GM21528 (cell line): Measurements from ENCODE around the gene AMPD1.
A peak's percentile ranks its signal among the peaks of the same experiment; 100 is the strongest.

Experiments
- ATAC-seq: cut with Tn5 transposase; IDR thresholded peaks from one replicate; pipeline ENCODE4 v1.9.1; 2021; ENCODE audit warnings: mild to moderate bottlenecking, moderate library complexity; ENCODE audit not compliant: unreplicated experiment, low FRiP score

AMPD1 gene

DNA sequence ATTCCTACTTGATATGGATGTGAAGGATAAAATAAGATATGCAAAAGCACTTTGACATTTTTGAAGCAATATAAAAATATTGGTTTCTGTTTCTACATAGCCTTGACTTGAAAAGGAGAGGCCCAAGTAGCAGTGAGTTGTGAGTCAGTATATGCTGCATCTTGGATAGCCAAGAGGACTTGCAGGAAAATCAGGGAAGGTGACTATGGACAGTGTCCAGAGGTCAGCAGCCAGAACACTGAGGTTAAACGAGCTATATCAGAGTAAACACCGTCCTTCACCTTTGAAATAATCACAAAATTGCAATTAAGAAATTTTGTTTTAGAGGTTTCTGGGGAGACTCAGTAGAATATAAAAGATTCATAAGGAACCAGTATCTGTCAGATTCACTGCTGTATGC lies 6.6 kb upstream of the AMPD1 start:
- ATAC-seq = no peak

DNA sequence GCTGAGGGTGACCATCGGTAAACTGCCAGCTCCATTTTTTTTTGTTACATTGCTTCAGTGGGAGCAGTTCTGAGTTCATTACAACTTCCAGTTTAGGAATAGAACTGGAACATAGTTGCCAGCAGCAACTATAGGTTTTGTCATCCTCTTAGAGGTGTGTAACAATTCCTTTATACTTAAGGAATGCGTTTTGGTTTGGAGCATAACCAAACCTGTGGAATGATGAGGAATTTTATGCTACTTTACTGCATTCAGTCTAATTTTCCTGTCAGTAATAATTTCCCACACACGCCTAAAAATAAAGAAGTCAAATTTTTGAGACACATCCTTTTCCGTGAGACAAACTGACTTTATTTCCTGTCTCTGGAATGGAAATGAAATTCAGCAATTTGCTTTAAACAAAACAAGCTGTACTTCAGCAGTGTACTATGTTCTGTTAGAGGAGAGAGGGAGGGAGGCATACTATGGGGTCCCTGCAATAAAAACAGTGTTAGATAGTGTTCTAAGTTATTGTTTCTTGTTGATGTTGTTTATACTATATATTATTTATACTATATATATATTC lies 4.8 kb upstream of the AMPD1 start:
- no peak for ATAC-seq

DNA sequence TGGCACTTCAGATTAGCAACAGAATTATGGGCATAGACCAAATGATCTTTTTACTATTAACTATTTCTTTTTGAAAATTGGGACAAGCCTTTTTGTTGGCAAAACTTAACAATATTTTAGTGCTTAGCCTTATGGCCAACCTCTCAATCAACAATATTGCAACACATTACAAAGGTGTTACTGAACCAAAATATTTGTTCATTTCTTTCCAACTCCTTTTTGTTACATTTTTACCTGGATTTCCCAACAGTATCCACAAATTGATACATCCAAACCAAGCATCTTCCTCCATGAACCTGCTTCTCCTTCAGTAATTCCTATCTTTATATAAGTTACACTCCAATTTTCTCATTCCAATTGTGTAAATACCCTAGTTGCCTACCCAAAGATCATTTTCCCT lies 1.5 kb upstream of the AMPD1 start:
- ATAC-seq = no peak

DNA sequence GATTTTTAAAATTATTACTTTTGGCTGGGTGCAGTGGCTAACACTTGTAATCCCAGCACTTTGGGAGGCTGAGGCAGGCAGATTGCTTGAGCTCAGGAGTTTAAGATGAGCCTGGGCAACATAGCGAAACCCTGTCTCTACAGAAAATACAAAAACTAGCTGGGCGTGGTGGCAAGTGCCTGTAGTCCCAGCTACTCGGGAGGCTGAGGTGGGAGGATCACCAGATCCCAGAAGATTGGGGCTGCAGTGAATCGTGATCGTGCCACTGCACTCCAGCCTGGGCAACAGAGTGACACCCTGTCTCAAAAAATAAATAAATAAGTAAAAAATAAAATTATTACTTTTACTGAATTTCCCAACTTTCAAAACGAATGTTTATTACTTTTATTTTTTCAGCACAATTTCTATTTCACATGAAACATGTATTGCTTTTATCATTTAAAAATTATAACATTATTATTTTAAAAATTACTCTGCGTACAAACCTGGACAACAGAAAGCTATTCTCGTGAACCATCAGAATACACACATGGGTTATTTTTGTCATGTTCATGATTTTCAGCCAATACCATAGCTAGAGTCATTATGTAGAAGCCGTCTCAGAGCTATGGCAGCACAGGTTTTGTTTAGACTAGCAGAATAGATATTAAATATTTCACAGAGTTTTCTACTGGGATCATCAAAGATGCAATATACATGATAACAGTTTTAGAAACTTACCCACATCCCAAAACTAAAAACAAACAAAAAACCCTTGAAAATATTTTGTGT lies 621 bp downstream of the AMPD1 start:
- ATAC-seq = no peak

DNA sequence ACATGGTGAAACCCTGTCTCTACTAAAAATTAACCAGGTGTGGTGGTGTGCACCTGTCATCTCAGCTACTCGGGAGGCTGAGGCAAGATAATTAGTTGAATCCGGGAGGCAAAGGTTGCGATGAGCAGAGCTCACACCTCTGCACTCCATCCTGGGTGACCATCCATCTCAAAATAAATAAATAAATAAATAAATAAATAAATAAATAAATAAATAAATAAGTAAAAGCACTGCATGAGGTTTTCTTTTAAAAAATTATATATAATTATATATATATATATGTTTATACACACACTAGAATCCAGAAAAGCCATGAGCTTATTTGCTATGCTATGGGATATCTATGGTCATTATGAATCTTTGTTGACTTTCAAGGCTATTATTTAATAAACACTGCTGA lies 2.4 kb downstream of the AMPD1 start:
- no peak for ATAC-seq

DNA sequence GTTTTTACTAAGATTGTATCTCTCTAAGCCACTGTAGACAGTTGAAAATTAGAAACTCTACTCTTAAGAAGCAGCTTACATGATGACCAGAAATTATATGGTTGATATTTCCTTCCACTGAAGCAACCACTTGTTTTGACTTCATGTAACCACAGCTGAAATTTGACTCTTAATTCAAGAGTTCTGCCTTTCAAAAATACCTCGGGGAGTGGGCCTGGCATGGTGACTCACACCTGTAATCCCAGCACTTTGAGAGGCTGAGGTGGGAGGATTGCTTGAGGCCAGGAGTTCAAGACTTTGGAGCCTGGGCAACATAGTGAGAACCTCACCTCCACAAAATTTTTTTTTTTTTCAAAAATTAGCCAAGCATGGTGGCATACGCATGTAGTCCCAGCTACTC lies 4.3 kb downstream of the AMPD1 start:
- no peak for ATAC-seq

DNA sequence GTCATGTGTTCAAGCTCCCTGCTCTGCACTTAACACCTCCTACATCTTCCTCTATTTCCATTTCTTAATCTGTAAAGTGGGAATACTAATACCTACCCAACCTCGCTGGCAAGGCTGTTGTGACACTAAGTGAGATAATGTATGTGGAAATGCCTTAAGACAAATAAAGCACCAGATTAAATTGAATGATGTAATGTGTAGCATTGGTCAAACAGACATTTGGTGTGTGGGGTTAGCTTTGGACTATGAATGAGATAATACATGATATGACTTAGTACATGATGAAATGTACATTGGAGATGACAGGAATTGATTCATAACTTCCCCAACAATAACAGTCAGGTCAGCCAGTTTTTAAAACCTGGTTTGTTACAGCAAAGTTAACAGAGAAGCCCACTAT lies 5.2 kb downstream of the AMPD1 start:
- ATAC-seq = no peak

DNA sequence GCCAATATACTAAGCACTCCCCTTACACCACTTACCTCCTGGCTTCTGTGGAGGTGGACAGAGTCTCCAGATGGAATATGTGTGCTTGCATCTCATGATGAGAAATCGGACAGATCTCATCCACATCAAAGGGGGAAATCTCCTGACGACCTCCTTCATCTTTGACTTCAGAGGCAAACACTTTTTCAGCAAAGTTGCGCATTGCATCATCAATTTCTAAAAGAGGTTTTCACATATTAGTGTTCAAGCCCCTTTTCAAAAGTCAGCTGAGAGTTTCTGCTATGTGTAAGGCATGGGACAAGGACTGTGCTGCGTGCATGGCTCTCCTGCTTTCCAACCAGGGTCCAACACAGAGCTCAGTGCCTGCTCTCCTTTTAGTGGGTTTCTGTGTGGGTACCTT lies 6.8 kb downstream of the AMPD1 start:
- no peak for ATAC-seq

DNA sequence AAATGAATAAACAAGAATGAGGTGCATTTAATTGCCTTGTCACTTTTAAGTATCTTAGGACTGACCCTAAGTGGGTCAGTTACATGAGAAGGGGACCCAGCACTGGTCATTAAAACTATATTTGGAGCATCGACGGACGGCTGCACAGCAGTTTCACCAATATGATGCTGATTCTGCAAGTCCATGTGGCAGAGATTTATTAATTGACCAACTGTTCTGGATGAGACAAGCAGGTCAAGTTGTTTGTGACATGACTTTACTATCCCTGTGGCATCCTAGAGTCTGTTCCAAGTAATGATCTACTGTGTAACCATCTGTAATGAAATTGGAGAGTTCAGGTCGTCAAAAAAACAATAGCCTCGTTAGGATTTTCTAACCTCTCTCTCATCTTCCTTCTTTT lies 9.5 kb downstream of the AMPD1 start:
- ATAC-seq = no peak

DNA sequence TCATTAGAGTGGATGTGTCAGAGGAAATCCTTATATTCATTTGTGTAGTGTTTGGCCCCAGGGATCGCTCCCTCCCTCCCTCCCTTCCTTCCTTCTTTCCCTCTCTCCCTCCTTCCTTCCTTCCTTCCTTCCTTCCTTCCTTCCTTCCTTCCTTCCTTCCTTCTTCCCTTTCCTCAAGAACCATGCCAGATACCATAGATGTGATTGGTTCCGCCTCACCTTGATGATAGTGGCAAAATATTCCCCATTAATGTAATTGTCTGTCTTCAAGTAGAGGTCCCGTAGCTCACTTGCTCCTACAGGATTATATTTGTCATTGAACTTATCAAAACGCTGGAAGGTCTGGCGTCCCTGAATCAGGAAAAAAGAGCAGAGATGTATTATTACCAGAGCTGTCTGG lies 17.7 kb downstream of the AMPD1 start:
- no peak for ATAC-seq

DNA sequence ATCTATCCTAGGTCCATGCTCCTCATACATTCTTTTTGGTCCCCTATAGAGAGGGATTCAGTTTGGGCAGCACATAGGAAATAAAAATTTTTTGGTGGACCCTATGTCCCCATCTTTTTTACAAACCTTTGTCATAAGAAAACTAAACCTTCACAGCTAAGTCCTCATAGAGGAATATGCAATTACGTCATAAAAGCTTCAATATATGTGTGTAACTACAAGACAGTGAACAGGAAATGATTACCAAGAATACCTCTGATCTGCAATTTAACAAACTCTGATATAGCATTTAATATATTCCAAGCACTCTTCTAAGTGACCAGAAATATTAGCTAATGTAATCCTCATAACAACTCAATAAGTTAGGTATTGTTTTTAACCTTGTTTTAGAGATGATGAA lies 19.2 kb downstream of the AMPD1 start:
- no peak for ATAC-seq

DNA sequence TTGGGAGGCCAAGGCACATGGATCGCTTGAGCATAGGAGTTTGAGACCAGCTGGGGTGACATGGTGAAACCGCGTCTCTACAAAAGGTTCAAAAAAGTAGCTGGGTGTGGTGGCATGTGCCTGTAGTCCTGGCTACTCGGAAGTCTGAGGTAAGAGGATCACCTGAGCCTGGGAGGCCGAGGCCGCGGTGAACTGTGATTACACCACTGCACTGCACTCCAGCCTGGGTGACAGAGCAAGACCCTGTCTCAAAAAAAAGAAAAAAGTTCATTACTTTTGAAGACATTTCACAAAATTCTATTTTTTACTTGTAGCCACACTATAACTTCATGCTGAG lies 23.4 kb downstream of the AMPD1 start:
- no peak for ATAC-seq

DNA sequence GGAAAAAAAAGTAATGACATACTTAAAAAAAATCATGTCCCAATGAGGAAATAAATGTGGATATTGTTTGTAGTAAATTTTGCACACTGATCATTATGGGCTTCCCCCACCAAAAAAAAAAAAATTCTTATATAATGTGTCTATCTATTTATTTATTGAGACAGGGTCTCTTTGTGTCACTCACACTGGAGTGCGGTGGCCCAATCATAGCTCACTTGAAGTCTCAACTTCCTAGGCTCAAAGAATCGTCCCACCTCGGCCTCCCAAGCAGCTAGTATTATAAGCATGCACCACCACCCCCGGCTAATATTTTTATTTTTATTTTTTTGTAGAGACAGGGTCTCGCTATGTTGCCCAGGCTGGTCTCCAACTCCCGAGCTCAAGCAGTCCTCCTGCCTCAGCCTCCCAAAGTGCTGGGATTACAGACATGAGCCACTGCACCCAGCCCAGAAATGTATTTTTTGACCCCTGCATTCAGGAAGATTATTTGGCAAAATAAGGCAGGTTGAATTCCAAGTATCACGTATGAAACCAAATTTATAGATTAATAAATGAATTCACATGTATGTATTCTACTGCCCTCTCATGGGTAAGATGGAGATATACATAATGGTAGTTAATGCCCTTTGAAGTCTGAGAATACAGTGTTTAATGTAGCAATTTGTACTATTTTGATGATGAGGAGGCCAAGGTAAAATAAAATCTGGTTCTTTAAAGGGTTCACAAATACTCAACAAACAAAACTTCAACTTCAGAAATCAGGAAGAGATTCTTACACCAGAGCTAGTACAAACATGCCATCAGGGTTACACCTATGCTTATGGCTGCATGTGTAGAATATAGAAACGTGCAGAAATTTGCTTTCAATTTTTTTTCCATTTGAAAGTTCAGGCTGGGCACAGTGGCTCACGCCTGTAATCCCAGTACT lies 24.1 kb downstream of the AMPD1 start:
- no peak for ATAC-seq

DNA sequence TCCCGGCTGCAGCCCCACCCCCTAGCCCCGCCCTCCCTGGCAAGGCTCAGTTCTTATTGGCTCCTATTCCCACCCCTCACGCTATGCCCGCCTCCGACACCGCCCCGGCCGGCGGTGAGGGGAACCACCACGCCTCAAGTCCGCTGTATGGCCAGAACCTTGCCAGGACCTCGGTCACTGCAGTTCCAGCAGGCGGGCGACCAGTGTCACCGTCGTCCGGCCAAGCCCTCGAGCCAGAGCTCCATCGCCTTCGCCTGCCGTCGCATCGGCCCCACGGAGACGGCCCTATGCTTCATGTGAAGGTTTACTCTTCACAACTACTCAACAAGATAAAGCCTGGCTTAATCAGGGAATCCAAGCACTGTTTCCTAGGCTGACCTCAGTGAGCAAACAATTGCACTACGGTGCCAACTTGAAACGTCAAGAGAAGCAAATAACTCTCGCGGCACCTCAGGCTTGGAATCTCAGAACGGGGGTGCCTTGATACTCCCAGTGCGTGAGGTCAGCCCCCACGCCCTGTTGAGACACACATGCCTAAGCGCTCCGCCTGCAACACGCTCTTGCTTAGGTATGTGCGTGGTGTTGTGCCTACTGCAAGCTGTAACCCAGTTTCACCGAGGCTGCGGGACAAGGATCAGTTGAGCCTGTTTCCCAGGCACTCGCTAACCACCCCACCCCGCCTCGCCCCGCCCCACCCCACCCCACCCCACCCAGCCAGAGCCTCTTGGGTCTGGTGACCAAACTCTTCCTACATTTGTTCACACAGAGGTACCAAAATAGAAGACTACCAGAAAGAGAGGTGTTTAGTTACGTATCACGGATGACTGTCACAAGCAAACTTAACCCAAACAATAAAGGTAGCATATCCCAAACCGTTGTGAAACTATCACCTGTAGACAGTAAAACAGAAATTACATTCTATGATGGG lies 25.0 kb downstream of the AMPD1 start:
- peak; percentile 98 for ATAC-seq

DNA sequence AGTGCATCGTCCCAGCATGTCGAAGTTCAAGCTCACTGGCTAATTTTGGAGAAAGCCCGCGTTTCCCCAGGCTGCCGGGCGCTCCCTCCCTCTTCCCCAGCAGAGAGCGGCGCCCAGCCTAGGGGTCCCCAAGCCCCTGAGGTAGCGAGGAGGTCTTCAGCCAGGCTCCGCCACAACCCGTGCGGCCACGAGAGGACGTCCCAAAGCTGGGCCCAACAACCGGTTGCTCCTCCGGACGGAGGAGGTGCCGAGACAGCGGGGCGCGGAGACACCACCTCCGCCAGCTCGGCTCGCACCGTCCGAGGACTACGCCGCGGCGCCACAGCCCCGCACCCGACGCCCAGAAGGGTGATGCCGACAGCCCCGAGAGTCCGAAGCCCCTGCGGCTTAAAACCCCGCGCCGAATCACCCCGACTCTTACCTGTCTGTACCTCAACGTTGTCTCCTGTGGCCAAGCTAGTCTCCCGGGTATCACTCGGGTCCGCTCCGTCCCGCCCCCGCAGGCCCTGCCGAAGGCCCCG lies 25.7 kb downstream of the AMPD1 start, which contains the start of gene DENND2C:
Gene DENND2C (minus strand): TSS at position 488 of the 521 bp plus-strand sequence. CDS start 44,065 bp downstream, outside the sequence.
- ATAC-seq = peak; percentile 69

DNA sequence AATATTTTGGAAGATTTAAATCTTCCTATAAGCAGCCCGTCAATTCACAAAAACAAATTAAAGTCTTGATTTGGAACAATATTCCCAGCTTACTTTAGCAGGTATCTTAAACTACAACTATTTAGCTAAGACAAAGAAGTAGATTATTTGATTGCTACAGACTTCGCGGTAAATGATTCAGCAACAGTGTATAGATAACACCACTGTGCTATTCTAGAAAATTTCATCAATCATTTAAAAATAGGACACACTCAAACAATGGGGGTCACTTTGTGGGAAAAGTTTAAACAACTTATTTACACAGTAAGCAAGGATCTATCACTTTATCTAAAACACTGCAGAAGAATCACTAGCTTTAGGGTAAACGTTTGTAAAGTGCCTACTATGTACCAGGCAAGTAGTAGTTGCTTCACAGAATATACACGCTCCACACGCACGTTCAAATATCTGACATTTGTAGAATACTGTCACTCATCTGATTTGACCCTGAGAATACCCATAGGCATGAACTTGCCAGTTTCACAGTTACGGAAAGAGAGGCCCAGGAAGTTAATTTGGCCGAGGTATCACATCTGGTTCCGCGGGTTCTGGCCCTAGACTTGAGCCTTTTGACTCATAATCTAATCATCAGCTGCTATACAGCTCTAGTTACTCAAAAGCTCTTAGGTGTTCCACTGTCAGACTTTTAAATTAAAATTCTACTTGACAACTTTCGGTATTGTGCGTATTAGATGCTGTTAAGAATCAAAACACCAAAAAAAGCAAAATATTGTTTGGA lies 26.4 kb downstream of the AMPD1 start:
- no peak for ATAC-seq

DNA sequence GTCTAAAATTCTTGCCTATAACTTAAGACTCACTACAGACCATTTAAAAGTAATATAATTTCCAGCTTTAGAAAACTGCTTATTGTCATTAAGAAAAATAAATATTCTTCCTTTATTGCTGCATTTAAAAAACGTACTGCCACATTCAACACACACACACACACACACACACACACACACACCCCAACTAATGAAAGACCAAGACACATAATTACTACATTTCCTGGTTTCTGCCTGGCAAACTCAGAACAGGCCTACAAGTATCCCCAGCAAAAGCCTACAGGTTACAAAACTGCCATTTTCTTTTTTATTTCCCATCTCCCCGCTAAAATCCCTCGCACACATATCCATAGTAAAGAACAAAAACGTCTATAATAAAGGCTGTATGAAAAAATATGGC lies 27.0 kb downstream of the AMPD1 start:
- no peak for ATAC-seq

DNA sequence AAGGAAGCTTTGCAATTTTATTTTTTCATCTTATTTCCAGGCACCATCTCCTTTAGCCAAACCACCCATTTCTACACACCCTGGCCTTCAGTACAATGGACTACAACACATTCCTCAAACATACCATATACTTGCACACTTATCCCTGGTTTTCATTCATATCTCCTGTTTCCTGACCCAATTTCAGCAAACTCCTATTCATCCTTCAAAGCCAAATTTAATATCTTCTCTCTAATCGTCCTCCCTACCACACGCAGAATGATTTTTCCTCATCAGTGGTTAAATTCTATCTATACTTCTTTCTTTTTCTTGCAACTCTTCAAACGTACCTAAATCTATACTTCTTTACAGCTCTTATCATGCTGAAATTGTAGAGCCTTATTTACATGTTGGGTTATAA lies 28.4 kb downstream of the AMPD1 start:
- ATAC-seq = no peak

DNA sequence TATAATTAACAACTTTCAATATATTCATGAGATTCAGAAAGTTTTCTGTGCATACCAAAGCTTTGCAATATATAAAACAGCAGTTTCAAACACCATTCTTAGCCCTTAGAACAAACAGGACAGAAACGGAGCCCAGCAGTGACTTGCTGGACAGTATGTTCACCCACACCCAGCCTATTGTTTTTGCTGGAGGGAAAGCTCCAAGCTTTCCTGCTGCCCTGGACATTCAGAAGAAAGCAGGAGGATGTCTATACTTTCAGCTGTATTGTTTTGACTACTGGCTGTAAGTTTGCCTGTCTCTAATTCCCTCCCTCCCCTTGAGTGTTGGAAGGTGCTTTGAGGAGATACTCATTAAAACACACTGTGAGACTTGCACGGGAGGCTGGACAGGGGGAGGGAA lies 35.1 kb downstream of the AMPD1 start:
- no peak for ATAC-seq
